ENCODE results near the gene CD59. TPM values are rescaled to one million over a fixed set of nuclear protein-coding genes. Genes with fewer than 3 reads are reported as not detected.
"Not testable (repeated sequence)": the region's sequence is repeated elsewhere in the genome, so short reads cannot be mapped to it uniquely, and the experiment has no call there.

The CD59 gene
- total RNA-seq, 1 donor from 2014 or later = 1,194 TPM

DNA sequence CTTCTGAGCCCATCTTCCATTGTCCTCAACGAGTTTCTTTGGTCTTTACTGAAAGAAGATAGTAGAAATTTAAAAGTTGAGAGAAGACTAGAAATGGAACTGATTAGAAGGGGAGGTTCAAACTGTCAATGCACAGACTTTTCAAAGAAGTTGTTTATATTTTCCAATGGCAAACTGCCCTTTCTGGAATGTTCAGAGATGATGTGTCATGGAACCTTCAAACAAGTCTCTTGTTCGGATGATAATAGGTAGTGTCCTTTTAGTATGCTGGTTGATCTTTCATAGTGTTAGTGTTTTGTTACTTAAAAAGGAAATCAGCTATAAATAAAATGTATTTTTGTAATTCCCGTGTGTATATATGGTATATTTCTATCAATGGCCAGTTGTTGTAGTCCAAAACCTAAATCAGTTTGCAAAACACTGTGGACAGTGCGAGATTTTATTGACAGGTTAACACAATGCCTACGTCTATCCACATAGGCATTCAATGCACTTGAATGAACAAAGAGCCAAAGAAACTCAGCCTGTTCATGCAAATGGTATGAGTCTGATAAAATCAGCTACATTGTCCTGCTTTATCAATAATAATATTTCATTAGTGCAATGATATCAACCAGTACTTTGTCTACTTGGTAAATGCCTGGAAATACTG lies 66.5 kb downstream of the CD59 start:
- DNase-seq (ENCODE audit: extremely low read depth, low read depth, low spot score) = no peak

DNA sequence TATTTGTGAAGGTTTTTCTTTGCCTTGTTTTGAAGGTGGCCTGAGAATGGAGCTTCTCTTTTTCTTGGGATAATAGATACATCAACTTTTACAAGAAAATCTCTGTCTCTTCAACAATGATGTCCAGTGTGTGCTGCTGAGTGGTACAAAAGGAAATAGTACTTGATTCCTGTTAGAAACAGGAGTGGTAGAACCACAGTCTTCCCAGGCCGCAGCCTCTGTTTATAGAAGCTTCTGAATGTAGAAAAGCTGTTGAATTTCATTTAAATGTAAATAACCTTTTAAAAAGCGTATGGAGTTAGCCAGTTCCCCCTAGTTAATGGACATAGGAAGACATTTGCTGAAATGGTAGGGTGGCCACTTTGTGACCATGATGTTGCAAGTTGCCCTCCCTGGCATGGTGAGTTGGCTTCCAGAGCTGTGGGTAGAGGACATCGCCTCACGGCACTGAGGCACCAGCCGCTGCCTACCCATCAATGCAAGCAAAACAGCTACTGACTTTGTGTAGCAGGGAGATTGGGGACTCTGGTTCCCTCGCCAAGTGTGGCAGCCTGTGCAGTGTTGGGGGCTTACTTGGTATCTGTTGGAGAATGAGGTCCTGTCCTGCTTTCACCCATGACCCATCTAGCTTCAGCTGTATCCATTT lies 67.1 kb downstream of the CD59 start:
- no peak for DNase-seq (ENCODE audit: extremely low read depth, low read depth, low spot score)

DNA sequence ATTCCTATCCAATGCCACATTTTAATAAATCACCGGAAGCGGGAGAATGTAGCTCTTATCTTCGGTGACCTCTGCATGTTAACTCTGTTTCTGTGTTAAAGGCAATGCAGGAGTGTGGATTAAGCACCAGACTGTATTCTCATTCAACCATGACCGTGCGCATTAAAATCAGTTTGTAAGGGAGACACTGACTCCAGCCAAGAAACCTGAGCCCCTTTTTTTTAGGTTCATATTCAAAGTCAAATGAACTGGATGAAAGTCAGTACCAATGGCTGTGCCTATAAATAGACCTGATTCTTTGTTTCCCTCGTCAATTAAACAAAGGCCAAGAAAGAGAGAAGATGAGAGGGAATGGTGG lies 67.8 kb downstream of the CD59 start:
- no peak for DNase-seq (ENCODE audit: extremely low read depth, low read depth, low spot score)

DNA sequence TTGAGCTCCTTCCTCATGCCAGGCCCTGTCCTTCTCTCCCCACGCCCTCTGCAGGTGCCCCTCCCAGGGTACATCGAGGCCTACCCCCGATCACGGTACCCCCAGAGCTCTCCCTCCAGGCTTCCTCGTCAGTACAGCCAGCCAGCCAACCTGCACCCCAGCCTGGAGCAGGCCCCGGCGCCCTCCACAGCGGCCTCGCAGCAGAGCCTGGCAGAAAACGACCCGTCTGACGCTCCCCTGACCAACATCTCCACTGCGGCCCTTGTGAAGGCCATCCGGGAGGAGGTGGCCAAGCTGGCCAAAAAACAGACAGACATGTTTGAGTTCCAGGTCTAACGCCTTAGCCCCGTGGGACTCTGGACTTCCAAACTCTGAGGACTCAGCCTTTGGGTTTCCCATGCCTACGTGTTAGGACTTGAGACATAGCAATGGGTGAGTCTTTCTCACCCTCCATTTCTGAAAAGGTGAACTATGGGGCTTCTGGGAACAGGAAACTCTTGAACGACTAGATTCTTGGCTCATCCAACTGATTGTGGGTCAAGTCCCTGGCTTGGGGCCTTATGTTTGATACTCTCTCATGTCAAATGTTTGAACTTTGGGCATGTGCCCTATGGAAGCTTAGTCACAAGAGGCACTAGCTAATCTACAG lies 68.3 kb downstream of the CD59 start:
- DNase-seq (ENCODE audit: extremely low read depth, low read depth, low spot score) = no peak

DNA sequence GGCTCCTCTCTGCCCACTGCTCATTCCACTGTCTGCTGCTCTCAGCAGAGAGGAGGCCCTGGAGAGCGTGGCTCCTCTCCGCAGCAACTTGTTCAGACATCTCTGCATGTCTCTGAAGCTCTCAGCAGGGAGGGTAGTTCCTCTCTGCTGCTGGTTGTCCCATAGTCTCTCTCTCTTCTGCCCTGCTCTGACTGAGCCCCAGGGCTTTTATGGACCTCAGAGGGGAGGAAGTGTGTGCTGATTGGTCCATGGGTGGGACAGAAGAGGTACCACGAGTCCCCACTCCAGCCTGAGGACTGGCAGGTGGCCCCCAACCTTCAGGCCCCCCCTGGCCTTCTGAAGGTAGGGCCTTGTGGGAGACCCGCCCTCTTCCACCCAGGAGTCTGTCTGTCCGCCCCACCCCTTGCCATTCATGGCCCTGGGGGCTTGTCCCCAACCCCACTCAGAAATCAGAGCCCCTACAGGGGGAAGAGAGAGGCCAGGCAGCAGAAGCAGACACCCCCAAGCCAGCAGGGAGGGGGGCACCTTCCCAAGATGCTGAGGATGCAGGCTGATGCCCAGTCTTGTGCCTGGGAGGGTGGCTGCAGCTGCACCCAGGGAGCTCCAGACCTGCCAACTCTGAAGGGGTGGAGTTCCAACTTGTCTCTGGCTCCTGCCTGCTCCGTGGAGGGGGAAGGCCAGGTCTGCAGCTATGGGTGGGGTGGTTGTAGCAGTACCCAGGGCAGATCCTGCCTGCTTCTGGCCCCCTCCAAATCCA lies 70.7 kb downstream of the CD59 start:
- DNase-seq (ENCODE audit: extremely low read depth, low read depth, low spot score) = no peak

DNA sequence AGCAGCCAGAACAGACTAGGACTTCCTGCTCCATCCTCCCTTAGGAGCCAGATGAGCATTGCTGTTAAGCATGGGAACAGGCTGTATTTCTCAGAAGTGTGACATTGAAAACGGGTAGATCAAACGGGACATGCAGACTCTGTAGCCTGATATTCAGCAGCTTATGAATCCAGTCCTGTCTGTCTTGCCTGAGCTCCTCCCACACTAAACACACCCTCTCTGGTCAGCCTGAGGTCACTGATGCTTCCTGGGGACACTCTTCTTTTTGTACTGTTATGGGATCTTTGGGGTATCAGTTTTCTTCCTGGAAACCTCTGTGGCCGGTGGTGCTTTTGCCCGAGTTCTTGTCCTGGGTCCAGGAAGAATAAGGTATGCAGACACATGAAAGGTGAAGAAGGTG lies 71.4 kb downstream of the CD59 start:
- no peak for DNase-seq (ENCODE audit: extremely low read depth, low read depth, low spot score)

DNA sequence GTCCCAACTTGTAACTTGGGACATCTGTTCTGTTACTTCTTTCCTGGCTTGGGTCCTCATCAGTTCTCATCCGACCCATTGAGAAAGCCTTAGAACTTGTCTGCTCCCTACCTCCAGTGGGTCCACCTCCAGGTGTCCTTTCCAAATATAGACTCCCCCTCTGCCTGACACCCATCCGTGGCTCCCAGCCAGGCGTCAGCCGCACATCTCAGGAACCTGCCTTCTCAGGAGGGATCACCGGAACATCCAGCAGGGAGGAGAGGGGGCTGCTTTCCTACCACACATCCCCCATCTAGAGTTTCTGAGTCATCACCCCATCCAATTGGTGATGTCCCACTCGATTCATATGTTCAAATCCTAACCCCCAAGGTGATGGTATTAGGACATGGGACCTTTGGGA lies 72.1 kb downstream of the CD59 start:
- DNase-seq (ENCODE audit: extremely low read depth, low read depth, low spot score) = no peak

DNA sequence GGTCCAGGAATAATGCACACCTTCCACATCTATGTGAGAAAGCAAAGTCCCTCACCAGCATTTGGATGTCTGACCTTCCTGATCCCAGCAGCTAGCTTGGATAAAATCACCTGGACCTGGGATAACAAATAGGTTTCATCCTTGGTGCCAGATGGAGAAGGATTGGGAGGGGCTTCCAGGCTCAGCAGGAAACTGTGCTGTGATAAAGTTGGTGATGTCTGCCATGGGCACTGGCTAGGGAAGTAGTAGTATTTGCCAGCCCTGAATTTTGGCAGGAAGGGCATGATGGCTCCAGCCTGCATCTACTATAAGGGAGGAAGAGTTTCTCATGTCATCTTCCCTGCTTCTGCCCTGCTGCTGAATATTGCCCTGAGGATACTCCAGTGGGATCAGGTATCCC lies 73.1 kb downstream of the CD59 start:
- no peak for DNase-seq (ENCODE audit: extremely low read depth, low read depth, low spot score)

DNA sequence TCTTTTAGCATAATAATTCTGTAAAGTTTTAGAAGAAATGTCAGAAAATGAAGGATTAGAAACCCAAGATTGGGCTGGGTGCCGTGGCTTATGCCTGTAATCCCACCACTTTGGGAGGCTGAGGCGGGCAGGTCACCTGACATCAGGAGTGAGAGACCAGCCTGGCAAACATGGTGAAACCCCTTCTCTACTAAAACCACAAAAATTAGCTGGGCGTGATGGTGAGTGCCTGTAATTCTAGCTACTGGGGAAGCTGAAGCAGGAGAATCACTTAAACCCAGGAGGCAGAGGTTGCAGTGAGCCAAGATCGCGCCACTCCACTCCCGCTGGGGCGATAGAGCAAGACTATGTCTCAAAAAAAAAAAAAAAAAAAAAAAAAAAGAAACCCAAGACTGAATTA lies 74.7 kb downstream of the CD59 start:
- DNase-seq (ENCODE audit: extremely low read depth, low read depth, low spot score) = not testable (repeated sequence)

DNA sequence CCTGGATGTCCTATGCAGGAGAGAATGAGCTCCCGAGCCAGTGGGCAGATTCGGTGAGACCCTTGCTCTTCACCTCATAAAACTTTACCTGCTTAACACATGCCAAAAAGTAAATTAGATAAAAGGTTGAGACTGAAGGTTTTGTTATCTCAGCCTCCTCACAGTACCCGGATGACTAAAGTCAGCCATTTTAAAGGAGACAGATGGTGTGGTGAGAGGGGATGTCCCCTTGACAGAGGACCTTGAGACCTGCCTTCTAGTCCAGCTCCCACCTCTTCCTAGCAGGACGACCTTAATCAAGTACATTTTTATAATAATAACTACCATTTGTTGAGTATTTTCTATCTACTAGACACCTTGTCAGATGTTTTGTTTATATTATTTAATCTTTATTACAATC lies 75.3 kb downstream of the CD59 start:
- DNase-seq (ENCODE audit: extremely low read depth, low read depth, low spot score) = no peak

DNA sequence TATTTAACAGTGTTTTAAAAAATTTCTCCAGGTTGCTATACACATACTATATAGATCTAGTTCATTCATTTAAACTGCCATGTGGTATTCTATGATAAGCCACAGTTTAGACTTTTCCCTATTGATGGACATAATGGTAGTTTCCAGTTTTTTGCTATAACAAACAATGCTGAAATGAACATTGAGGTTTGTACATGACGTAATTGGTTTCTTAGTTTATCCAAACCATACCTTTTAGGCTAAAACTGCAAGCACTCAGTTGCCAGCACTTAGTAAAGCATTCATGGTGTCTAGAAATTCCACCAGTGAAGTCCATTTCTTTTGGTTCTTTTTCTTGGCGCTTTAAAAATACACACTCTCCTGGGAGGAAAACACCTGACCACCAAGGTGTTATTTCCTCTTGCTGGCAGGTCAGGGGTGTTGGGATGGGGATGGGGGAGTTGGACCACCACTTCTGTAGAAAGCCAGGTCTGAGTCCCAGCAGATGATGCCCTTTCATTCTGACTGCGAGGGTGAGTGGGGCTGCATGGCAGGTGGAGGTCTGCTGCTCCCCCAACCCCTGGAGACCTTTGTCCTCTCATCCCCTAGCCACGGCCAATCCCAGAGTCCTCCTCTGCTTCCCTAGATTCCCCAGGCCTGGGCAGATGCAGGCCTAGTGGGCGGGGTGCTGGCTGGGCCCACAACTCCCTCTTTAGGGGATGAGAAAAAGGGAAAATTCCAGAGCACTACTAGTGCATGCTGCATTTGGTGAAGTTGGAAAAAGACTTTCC lies 76.7 kb downstream of the CD59 start:
- DNase-seq (ENCODE audit: extremely low read depth, low read depth, low spot score) = no peak

DNA sequence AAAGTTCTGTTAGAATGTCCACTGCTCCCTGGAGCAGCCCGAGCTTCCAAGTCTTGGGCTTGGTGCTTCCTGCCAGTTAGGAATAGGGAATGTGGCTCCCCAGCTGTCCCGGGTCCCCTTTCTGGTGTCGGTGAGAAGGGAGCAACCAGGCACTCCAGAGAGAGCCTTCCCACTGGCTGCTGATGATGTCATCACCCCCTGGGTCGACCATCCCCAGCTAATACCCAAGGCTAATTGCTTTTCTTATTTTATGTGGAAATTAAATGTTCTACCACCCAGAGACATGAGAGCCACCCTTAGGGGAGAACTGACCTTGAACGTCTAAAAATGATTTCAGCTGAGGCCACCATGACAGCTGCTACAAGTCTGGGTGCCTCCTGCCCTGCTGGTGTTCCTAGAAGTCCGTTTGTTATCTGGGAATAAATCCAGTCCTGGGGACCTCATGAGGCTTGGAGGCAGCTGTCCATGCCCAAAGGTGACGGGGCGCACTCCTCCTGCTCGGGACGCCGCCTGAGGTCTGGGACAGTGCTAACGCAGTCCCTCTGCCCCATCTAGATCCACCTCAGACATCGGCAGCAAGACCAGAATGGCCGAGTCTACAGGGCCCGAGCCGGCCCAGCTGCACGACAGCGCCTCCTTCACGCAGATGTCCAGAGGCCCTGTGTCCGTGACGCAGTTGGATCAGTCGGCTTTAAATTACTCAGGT lies 77.9 kb downstream of the CD59 start:
- DNase-seq (ENCODE audit: extremely low read depth, low read depth, low spot score) = no peak

DNA sequence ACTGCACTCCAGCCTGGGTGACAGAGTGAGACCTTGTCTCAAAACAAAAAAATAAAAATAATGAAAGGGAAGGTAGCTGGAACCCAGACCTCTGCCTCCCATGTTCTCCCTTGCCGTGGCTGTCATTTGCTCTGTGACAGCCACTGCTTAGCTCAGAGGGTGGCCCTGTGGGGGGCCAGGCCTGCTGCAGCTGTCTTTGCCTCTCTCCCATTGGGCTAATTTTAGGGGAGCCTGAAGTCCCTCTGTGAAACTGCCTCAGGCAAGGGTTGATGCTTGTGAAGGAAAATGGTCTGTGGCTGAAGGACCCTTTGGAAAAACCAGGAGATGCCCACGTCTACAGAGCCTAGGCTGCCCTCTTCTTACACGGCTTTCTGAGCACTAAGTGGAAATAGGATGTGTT lies 78.5 kb downstream of the CD59 start:
- no peak for DNase-seq (ENCODE audit: extremely low read depth, low read depth, low spot score)

DNA sequence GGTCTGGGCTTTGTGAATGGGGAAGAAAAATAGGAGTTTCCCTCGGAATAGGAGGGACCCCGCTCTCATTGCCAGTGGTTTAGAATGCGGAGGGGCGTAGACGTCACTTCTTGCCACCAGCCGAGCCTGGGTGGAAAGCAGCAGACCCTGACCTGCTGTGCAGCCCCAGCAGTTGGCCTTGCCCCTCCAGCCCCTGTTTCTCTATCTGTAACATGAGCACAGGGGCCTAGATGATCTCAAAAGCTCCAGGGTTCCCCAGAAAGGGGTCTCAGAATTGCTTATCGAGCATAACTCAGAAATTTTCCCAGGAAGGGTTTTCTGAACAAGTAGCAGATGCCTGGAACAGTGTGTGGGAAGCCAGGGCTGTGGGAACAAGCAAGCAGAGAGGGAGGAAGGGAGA lies 79.5 kb downstream of the CD59 start:
- DNase-seq (ENCODE audit: extremely low read depth, low read depth, low spot score) = no peak

DNA sequence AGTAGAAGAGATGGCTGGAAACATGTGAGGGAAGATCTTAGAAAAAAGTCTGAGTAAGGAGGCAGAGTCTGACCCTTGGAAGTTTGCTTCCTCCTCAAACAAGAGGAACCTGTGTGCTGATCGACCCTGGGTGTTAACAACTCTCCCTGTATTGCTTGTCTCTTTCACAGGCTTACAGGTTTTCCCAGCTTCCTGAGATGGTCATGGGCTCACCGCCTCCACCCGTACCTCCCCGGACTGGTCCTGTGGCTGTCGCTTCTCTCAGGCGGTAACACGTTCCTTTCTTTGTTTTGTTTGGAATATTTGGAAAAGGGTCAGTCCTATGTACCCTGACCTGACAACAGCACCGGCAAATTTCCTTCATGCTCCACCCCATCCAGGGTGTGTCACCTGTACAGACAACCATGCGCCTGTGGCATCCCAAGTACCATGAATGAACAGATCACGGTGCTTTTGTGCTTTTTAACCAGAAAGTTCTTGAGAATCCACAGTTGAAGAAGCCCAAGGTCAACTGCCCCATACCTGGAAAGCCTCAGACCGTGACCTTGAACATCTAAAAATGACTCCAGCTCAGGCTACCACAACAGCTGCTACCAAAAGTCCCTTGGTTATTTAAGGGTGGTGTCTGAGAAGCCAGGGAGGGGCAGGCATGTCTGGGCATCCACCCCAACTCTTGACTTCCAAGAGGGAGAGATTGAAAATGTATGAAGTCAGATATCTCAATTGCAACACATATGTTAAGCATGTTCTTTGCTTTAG lies 80.2 kb downstream of the CD59 start:
- DNase-seq (ENCODE audit: extremely low read depth, low read depth, low spot score) = no peak

DNA sequence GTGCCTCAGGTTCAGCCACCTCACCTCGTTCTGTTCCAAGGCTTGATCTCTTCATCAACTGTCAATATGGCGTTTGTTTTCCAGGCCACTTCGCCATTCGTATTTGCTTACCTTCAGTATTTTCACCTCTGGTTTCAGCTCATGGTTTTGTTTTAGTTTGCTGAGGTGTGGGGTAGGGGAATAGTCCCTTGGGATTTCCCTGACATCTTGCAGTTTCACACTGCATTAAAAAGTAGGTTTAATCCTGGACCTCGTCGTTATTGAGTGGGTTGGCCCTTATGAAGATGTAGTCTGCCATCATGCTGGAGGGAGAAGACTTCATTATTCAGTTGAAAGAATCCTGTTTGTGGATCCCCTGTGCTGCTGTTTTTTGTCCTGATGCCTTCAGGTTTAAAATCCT lies 81.6 kb downstream of the CD59 start:
- no peak for DNase-seq (ENCODE audit: extremely low read depth, low read depth, low spot score)

Data from glomerular endothelial cell (primary cell).